Measurements from ENCODE around the gene SPAG17.

Gene SPAG17

DNA sequence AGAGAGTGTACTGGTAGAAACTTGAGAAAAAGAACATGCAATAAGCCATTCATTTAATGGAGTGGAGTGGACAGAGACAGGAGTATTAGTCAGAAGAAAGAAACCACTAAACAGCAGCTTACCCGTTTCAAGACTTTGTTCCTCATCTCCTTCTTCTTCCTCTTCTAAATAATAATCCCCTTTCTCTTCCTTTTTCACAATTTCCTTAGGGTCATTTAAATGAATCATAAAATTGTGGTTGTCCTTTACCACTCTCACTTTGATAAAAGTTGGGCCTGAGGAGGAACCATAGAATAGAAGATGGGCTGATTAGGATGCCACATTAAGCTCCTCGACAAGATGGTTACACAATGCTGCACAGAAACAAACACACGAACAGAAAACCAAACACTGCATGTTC, 145.9 kb downstream of the SPAG17 start:
- in situ Hi-C loops (cut with HindIII; ENCODE audit: low sequenced_read_pairs), result no loop called here

DNA sequence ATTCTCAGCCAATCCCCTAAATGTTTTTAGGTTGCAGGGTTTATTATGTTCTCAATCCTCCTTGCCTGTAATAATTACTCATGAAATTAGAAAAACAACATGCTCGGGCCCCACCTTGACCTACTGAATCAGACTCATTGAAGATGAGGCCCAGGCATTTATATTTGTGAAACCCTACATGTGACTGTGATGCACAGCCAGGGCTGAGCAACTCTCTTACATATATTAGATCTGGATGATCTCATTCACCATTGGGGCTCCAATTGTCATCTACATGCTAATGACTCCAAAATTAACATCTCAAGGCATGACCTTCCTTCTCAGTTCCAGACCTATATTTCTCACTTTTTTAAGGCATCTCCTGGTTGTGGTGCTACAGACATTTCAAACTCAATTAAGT, 152.1 kb downstream of the SPAG17 start:
- no peak overlapping the region for H3K4me3 ChIP-seq (ENCODE audit: low read depth, low read length)
- TF ChIP-seq, protein P1, sequence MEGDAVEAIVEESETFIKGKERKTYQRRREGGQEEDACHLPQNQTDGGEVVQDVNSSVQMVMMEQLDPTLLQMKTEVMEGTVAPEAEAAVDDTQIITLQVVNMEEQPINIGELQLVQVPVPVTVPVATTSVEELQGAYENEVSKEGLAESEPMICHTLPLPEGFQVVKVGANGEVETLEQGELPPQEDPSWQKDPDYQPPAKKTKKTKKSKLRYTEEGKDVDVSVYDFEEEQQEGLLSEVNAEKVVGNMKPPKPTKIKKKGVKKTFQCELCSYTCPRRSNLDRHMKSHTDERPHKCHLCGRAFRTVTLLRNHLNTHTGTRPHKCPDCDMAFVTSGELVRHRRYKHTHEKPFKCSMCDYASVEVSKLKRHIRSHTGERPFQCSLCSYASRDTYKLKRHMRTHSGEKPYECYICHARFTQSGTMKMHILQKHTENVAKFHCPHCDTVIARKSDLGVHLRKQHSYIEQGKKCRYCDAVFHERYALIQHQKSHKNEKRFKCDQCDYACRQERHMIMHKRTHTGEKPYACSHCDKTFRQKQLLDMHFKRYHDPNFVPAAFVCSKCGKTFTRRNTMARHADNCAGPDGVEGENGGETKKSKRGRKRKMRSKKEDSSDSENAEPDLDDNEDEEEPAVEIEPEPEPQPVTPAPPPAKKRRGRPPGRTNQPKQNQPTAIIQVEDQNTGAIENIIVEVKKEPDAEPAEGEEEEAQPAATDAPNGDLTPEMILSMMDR (IDR thresholded peaks at IDR 0.05; ENCODE audit: low read depth, low read length, missing control alignments), result no peak
- DNase-seq (ENCODE audit: low read depth), result no peak
- in situ Hi-C loops (cut with HindIII; ENCODE audit: low sequenced_read_pairs), result no loop called here

More for the DNA sequence above, 145.9 kb downstream of the SPAG17 start:
- DNase-seq (ENCODE audit: low read depth), result no peak
- H3K4me3 ChIP-seq (ENCODE audit: low read depth, low read length), result no peak overlapping the region
- TF ChIP-seq, protein P1 (IDR thresholded peaks at IDR 0.05; ENCODE audit: low read depth, low read length, missing control alignments), result no peak

DNA sequence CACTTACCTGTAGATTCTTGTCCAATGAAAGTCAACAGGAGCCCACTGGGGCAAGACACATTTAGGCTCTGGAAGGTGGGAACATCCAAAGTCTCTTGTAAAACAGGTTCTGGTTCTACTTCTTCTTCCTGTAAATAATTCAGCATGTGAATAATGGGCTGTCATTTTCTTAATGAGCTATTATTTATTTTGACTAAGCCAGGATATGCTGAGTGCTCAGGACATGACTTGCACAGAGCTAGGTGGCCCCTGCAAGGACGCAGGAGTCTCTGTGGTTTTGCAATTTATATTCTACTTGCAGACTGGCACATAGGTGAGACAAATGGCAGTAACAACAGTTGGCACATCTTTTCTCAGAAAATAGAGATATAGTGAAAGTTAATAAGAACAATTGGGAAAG, 156.8 kb downstream of the SPAG17 start:
- TF ChIP-seq, protein P1 (IDR thresholded peaks at IDR 0.05; ENCODE audit: low read depth, low read length, missing control alignments), result no peak
- in situ Hi-C loops (cut with HindIII; ENCODE audit: low sequenced_read_pairs), result no loop called here
- no peak for DNase-seq (ENCODE audit: low read depth)
- no peak overlapping the region for H3K4me3 ChIP-seq (ENCODE audit: low read depth, low read length)

DNA sequence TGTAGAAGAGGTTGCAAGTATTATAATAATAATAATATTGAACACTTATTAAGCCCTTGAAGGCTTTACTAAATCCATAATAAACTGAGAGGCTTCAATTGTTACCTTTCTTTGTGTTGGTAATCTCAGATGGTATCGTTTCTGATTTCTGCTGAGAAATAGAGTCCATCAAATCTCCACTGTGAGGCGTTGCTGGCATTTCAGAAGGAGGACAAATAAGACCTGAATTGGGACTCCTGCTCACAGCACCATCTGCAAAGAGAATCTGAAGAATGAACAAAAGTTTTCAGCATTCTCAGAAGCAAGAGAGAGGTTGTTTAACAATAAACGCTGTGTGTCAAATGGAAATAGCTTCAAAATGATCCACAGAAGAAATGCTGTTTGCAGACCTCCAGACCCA, 161.8 kb downstream of the SPAG17 start:
- TF ChIP-seq, protein P1 (IDR thresholded peaks at IDR 0.05; ENCODE audit: low read depth, low read length, missing control alignments), result no peak
- H3K4me3 ChIP-seq (ENCODE audit: low read depth, low read length), result no peak overlapping the region
- in situ Hi-C loops (cut with HindIII; ENCODE audit: low sequenced_read_pairs), result no loop called here
- DNase-seq (ENCODE audit: low read depth), result no peak

DNA sequence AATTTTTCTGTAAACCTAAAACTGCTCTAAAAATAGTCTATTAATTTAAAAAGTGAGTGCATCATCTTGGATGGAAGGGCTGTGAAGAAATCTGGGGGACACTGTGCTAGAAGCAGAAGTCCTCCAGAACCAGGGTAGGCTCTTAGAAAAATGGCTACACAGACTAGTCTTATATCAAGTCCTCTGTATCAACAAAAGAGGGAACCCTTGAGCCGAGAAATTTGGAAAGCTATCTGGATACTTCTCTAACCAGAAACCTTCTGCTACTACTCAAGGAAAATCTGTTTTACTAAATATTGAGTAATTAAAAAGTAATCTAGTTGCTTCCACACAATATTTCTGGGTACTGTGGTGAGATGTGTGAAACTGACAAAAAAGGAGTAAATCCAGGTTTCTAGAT, 163.4 kb downstream of the SPAG17 start:
- TF ChIP-seq, protein P1 (IDR thresholded peaks at IDR 0.05; ENCODE audit: low read depth, low read length, missing control alignments), result no peak
- in situ Hi-C loops (cut with HindIII; ENCODE audit: low sequenced_read_pairs), result no loop called here
- no peak overlapping the region for H3K4me3 ChIP-seq (ENCODE audit: low read depth, low read length)
- no peak for DNase-seq (ENCODE audit: low read depth)

DNA sequence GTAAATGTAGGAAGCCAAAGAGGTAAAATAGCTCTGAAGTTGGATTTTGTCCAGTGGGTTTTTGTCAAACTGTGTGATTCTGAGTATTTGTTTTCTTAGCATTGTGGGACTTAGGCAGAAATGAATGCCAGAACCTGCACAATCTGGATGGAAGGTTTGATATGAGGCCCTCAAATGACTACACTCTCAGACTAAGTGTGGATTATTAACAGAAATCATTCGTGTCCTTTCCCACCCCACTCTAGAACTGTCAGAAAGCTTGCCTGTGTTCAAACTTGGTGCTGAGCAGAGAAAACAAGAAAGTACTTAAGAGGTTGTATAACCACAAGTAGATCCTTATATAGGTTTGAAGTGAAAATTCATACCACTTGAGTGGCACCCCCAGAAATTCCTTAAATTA, 167.0 kb downstream of the SPAG17 start:
- in situ Hi-C loops (cut with HindIII; ENCODE audit: low sequenced_read_pairs), result no loop called here

More for the DNA sequence above, 167.0 kb downstream of the SPAG17 start:
- no peak for DNase-seq (ENCODE audit: low read depth)
- TF ChIP-seq, protein P1 (IDR thresholded peaks at IDR 0.05; ENCODE audit: low read depth, low read length, missing control alignments), result no peak
- H3K4me3 ChIP-seq (ENCODE audit: low read depth, low read length), result no peak overlapping the region
